BE2C (cell line): ENCODE measurements around the gene TNFRSF13B.

Source experiments
- DNase-seq: peaks from one replicate; pipeline ENCODE4 v3.0.0-alpha.2; 2020
- H3K27me3 ChIP-seq: fragments of 250-450 bp; sonication (Bioruptor Pico); 2 replicates; pipeline ENCODE4 v1.5.1; 2020; ENCODE audit warnings: mild to moderate bottlenecking
- H3K36me3 ChIP-seq: fragments of 250-450 bp; sonication (Bioruptor Pico); 2 replicates; pipeline ENCODE4 v1.5.1; 2020; ENCODE audit warnings: mild to moderate bottlenecking
- H3K4me1 ChIP-seq: fragments of 250-450 bp; sonication (Bioruptor Pico); 2 replicates; pipeline ENCODE4 v1.5.1; 2020
- H3K4me3 ChIP-seq: 2 replicates; pipeline ENCODE4 v1.5.1; 2011; ENCODE audit warnings: low read depth, low read length
- H3K9me3 ChIP-seq: fragments of 250-450 bp; sonication (Bioruptor Pico); 2 replicates; pipeline ENCODE4 v1.5.1; 2020
- CTCF ChIP-seq: IDR thresholded peaks from 2 replicates; pipeline ENCODE4 v1.5.1; 2012; ENCODE audit warnings: mild to moderate bottlenecking, low read depth, low read length

The TNFRSF13B gene

GRCh38 chr17:16944334-16945135, 27.4 kb downstream of the TNFRSF13B start:
- Histone ChIP-seq H3K4me3 (no peak overlapping the region), H3K36me3 (no peaks in the 10 kb centered on the region), H3K4me1 (no peaks in the 10 kb centered on the region), H3K9me3 (no peaks in the 10 kb centered on the region), H3K27me3 (no peaks in the 10 kb centered on the region)
- no peak for TF ChIP-seq CTCF
- no peak for DNase-seq

GRCh38 chr17:16943541-16944333, 28.2 kb downstream of the TNFRSF13B start:
- no peaks in the 10 kb centered on the region for H3K36me3 ChIP-seq
- no peaks in the 10 kb centered on the region for H3K4me1 ChIP-seq
- DNase-seq = no peak
- no peak for TF ChIP-seq CTCF
- no peaks in the 10 kb centered on the region for H3K9me3 ChIP-seq
- no peak overlapping the region for H3K4me3 ChIP-seq
- H3K27me3 ChIP-seq = no peaks in the 10 kb centered on the region

GRCh38 chr17:16943032-16943352, 28.9 kb downstream of the TNFRSF13B start:
- no peak for TF ChIP-seq CTCF

GRCh38 chr17:16942141-16943031, 29.5 kb downstream of the TNFRSF13B start:
- Histone ChIP-seq H3K4me3 (no peak overlapping the region), H3K9me3 (no peaks in the 10 kb centered on the region), H3K4me1 (no peaks in the 10 kb centered on the region), H3K36me3 (no peaks in the 10 kb centered on the region), H3K27me3 (no peaks in the 10 kb centered on the region)
- no peak for DNase-seq
- no peak for TF ChIP-seq CTCF

More at GRCh38 chr17:16943032-16943352, 28.9 kb downstream of the TNFRSF13B start:
- no peaks in the 10 kb centered on the region for H3K4me1 ChIP-seq
- H3K36me3 ChIP-seq = no peaks in the 10 kb centered on the region
- H3K4me3 ChIP-seq = no peak overlapping the region
- H3K27me3 ChIP-seq = no peaks in the 10 kb centered on the region
- DNase-seq = no peak
- no peaks in the 10 kb centered on the region for H3K9me3 ChIP-seq

- no peak for DNase-seq
- H3K4me1 ChIP-seq = no peaks in the 10 kb centered on the region
- H3K27me3 ChIP-seq = no peaks in the 10 kb centered on the region
- no peaks in the 10 kb centered on the region for H3K36me3 ChIP-seq
- TF ChIP-seq CTCF = no peak
- no peaks in the 10 kb centered on the region for H3K9me3 ChIP-seq
- no peak overlapping the region for H3K4me3 ChIP-seq
Observed at GRCh38 chr17:16941072-16942036, 30.6 kb downstream of the TNFRSF13B start.
